ENCODE results near the gene CHRNA7.

CHRNA7 gene

DNA sequence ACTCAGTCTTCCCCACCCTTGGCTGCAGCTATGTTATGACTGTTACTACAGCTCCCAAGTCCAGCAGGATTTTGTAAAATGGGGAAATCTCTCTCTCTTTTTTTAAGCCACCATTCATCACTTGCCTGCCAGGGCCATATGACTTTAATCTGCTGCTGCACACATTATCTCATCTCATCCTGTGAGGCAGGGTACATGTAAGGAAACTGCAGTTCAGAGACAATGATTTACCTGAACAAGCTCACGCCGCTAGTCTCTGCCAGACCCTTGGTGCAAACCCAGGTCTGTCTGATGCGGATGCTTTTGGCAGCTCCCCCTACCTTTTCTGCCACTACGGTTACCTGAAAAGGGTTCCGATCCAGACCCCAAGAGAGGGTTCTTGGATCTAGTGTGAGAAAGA, 78.3 kb downstream of the CHRNA7 start:
- Histone ChIP-seq H3K4me1 (ENCODE audit: insufficient read depth, low read length, severe bottlenecking) (peaks cover 25% of the 10 kb centered on the region), H3K9me2 (ENCODE audit: low read depth, low read length) (no peaks in the 10 kb centered on the region), H3K36me3 (ENCODE audit: insufficient read depth, low read length) (no peaks in the 10 kb centered on the region), H3F3A (ENCODE audit: insufficient read depth, low read length) (no peaks in the 10 kb centered on the region), H3K9ac (ENCODE audit: low read length) (no peak overlapping the region), H3K4me2 (ENCODE audit: low read length) (no peak overlapping the region), H4K20me1 (ENCODE audit: insufficient read depth, low read length) (no peaks in the 10 kb centered on the region), H3K4me3 (ENCODE audit: low read depth, low read length, poor library complexity, severe bottlenecking) (no peak overlapping the region), H2AFZ (ENCODE audit: low read length) (no peak overlapping the region), H3K27me3 (ENCODE audit: insufficient read depth, low read length) (no peaks in the 10 kb centered on the region), H3K9me3 (ENCODE audit: low read length) (no peaks in the 10 kb centered on the region), H3K27ac (ENCODE audit: low read depth, low read length, poor library complexity, severe bottlenecking) (no peak overlapping the region), H3K79me2 (ENCODE audit: insufficient read depth, low read length) (no peaks in the 10 kb centered on the region)
- TF ChIP-seq, protein P1, sequence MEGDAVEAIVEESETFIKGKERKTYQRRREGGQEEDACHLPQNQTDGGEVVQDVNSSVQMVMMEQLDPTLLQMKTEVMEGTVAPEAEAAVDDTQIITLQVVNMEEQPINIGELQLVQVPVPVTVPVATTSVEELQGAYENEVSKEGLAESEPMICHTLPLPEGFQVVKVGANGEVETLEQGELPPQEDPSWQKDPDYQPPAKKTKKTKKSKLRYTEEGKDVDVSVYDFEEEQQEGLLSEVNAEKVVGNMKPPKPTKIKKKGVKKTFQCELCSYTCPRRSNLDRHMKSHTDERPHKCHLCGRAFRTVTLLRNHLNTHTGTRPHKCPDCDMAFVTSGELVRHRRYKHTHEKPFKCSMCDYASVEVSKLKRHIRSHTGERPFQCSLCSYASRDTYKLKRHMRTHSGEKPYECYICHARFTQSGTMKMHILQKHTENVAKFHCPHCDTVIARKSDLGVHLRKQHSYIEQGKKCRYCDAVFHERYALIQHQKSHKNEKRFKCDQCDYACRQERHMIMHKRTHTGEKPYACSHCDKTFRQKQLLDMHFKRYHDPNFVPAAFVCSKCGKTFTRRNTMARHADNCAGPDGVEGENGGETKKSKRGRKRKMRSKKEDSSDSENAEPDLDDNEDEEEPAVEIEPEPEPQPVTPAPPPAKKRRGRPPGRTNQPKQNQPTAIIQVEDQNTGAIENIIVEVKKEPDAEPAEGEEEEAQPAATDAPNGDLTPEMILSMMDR (IDR thresholded peaks at IDR 0.05; ENCODE audit: low read length): no peak
- no peak for TF ChIP-seq EZH2 (IDR thresholded peaks at IDR 0.05; ENCODE audit: borderline replicate concordance, low read length)

DNA sequence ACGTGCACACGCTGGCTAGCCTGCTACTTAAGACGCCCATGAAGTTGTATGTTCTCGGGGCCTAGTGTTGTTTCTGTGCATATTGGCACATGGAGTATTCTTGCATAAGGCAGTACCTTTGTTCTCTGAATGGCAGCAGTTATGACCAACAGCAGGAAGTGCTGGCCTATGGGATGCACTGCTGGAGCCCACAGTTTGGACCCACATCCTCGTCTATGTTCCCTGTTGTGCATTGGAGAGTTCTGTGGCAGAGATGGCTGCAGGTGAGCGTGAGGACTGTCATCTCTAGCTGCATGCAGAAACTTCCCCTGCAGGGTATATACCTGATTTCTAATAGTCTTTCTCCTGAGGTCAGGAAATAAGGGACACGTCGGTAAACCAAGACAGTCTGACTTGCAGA, 81.8 kb downstream of the CHRNA7 start:
- H3K9me3 ChIP-seq (ENCODE audit: low read length): no peaks in the 10 kb centered on the region
- H3K4me2 ChIP-seq (ENCODE audit: low read length): no peak overlapping the region

DNA sequence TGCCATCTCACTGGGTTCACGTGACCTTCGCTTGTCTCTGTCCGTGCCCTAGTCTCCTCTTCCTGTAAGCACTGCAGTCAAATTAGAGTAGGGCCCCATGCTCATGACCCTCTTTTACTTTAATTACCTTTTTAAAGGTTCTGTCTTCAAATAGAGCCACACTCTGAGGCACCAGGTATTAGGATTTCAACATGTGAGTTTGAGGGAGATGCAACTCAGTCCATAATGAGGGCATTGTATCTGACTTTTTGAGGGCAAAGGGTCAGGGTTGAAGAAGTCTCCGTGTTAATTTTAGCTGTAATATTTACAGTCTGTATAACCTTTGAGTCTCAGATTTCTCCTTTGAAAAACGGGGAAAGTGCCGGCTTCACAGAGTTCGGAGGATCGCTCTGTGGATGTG, 82.9 kb downstream of the CHRNA7 start:
- Histone ChIP-seq H3K4me3 (ENCODE audit: low read depth, low read length, poor library complexity, severe bottlenecking) (no peak overlapping the region), H3K4me2 (ENCODE audit: low read length) (no peak overlapping the region), H3K4me1 (ENCODE audit: insufficient read depth, low read length, severe bottlenecking) (no peaks in the 10 kb centered on the region), H3K36me3 (ENCODE audit: insufficient read depth, low read length) (no peaks in the 10 kb centered on the region), H3K9ac (ENCODE audit: low read length) (no peak overlapping the region), H3K9me2 (ENCODE audit: low read depth, low read length) (no peaks in the 10 kb centered on the region), H2AFZ (ENCODE audit: low read length) (no peak overlapping the region), H3K27me3 (ENCODE audit: insufficient read depth, low read length) (no peaks in the 10 kb centered on the region), H3F3A (ENCODE audit: insufficient read depth, low read length) (no peaks in the 10 kb centered on the region), H3K27ac (ENCODE audit: low read depth, low read length, poor library complexity, severe bottlenecking) (no peak overlapping the region), H3K79me2 (ENCODE audit: insufficient read depth, low read length) (no peaks in the 10 kb centered on the region), H3K9me3 (ENCODE audit: low read length) (no peaks in the 10 kb centered on the region), H4K20me1 (ENCODE audit: insufficient read depth, low read length) (no peaks in the 10 kb centered on the region)
- TF ChIP-seq, protein P1 (IDR thresholded peaks at IDR 0.05; ENCODE audit: low read length): no peak
- TF ChIP-seq EZH2 (IDR thresholded peaks at IDR 0.05; ENCODE audit: borderline replicate concordance, low read length): no peak

More for the DNA sequence above, 81.8 kb downstream of the CHRNA7 start:
- no peak overlapping the region for H3K27ac ChIP-seq (ENCODE audit: low read depth, low read length, poor library complexity, severe bottlenecking)
- no peaks in the 10 kb centered on the region for H3K27me3 ChIP-seq (ENCODE audit: insufficient read depth, low read length)
- no peaks in the 10 kb centered on the region for H3K36me3 ChIP-seq (ENCODE audit: insufficient read depth, low read length)
- H3K9ac ChIP-seq (ENCODE audit: low read length): no peak overlapping the region
- H3K9me2 ChIP-seq (ENCODE audit: low read depth, low read length): no peaks in the 10 kb centered on the region
- no peak overlapping the region for H3K4me3 ChIP-seq (ENCODE audit: low read depth, low read length, poor library complexity, severe bottlenecking)
- no peak for TF ChIP-seq EZH2 (IDR thresholded peaks at IDR 0.05; ENCODE audit: borderline replicate concordance, low read length)
- no peaks in the 10 kb centered on the region for H4K20me1 ChIP-seq (ENCODE audit: insufficient read depth, low read length)
- H3K79me2 ChIP-seq (ENCODE audit: insufficient read depth, low read length): no peaks in the 10 kb centered on the region
- H3K4me1 ChIP-seq (ENCODE audit: insufficient read depth, low read length, severe bottlenecking): peaks cover under 1% of the 10 kb centered on the region
- H3F3A ChIP-seq (ENCODE audit: insufficient read depth, low read length): no peaks in the 10 kb centered on the region
- no peak overlapping the region for H2AFZ ChIP-seq (ENCODE audit: low read length)

DNA sequence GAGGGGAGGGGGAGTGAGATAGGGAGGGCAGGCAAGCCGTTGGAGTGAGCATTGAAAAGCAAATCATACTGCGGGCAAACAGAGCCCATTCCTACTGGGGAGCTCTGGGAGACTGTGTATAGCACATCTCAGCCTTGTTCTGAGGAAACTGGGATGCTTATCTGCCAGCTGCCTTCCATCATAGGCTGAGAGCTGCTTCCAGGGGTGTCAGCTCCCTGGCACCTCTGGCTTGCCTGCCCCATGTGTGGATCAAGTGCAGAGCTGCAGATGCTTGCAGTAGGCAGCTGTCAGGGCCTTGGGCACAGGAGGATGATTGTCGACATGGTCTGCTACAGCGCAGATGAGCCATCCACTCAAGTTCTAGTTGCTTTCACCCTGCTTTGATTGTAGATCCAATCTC, 86.8 kb downstream of the CHRNA7 start:
- Histone ChIP-seq H3K9ac (ENCODE audit: low read length) (no peak overlapping the region), H3K27me3 (ENCODE audit: insufficient read depth, low read length) (no peaks in the 10 kb centered on the region), H3K36me3 (ENCODE audit: insufficient read depth, low read length) (no peaks in the 10 kb centered on the region), H2AFZ (ENCODE audit: low read length) (no peak overlapping the region), H3K79me2 (ENCODE audit: insufficient read depth, low read length) (no peaks in the 10 kb centered on the region), H3K4me3 (ENCODE audit: low read depth, low read length, poor library complexity, severe bottlenecking) (no peak overlapping the region), H3F3A (ENCODE audit: insufficient read depth, low read length) (no peaks in the 10 kb centered on the region), H3K9me3 (ENCODE audit: low read length) (no peaks in the 10 kb centered on the region), H3K4me1 (ENCODE audit: insufficient read depth, low read length, severe bottlenecking) (no peaks in the 10 kb centered on the region), H3K4me2 (ENCODE audit: low read length) (no peak overlapping the region), H3K9me2 (ENCODE audit: low read depth, low read length) (no peaks in the 10 kb centered on the region), H4K20me1 (ENCODE audit: insufficient read depth, low read length) (no peaks in the 10 kb centered on the region), H3K27ac (ENCODE audit: low read depth, low read length, poor library complexity, severe bottlenecking) (no peak overlapping the region)
- TF ChIP-seq, protein P1 (IDR thresholded peaks at IDR 0.05; ENCODE audit: low read length): no peak
- no peak for TF ChIP-seq EZH2 (IDR thresholded peaks at IDR 0.05; ENCODE audit: borderline replicate concordance, low read length)

Data from OCI-LY1 (cell line).